ENCODE measurements around the gene CPN2. TPM values are rescaled to one million over a fixed set of nuclear protein-coding genes. Genes with fewer than 3 reads are reported as not detected.

The CPN2 gene
- total and polyA plus RNA-seq, 10 of the 15 experiments (the other 5 are each of a cell fraction or from before 2014, with no cell fraction given) = not detected

GRCh38 chr3:194377708-194378107 is 26.6 kb upstream of the CPN2 start (continued):
- TF ChIP-seq FOS (IDR thresholded peaks at IDR 0.05; ENCODE audit: borderline replicate concordance, extremely low read depth, insufficient read length) = no peak
- TF ChIP-seq ZSCAN29 (IDR thresholded peaks at IDR 0.05) = no peak

- no peak for TF ChIP-seq RBBP5 (conservative IDR thresholded peaks at IDR 0.05)
- no peak for TF ChIP-seq NKRF (conservative IDR thresholded peaks at IDR 0.05)
- BruUV-seq (replicated peaks) = no TSS peak
- Histone ChIP-seq H3K4me1 (ENCODE audit: control insufficient read depth, insufficient read depth, low read length) (no peaks in the 10 kb centered on the region), H3K4me3 (no peak overlapping the region), H3K9me3 (replicated peaks; ENCODE audit: control insufficient read depth, insufficient read depth, low read length) (no peaks in the 10 kb centered on the region), H3K9ac (ENCODE audit: control insufficient read depth, insufficient read depth, low read length) (no peak overlapping the region), H3K27ac (ENCODE audit: control insufficient read depth, insufficient read depth) (no peak overlapping the region), H4K20me1 (ENCODE audit: control insufficient read depth, insufficient read depth) (no peaks in the 10 kb centered on the region), H3K27me3 (replicated peaks in 1 of 2; ENCODE audit: control insufficient read depth in 2 of 2, insufficient read depth in 2 of 2, low read length in 1 of 2) (no peaks in the 10 kb centered on the region; a peak in 2 of 4 replicates), H3K79me2 (ENCODE audit: control insufficient read depth, insufficient read depth, low read length) (no peaks in the 10 kb centered on the region), H3K4me2 (ENCODE audit: control insufficient read depth, insufficient read depth) (no peak overlapping the region), H2AFZ (ENCODE audit: control insufficient read depth, low read depth, low read length) (no peak overlapping the region), H3K36me3 (ENCODE audit: control insufficient read depth in 2 of 2, insufficient read depth in 2 of 2, low read length in 1 of 2) (no peaks in the 10 kb centered on the region)
- ChIA-PET SMC1A (ENCODE audit: uncharacterized antibody, unreplicated experiment) (no interaction called here), RAD21 (ENCODE audit: unreplicated experiment) (no interaction called here), POLR2A (no interaction called here), CTCF (no interaction called here)
- FAIRE-seq = no peak
- DNase-seq (ENCODE audit: low read depth, low spot score) = no peak
- no peak for ATAC-seq
- WGBS (ENCODE audit: insufficient coverage, insufficient replicate concordance, low lambda C conversion rate, missing lambda C conversion rate) = 70% methylated on average over 10 of the region's 10 CpGs
- in situ Hi-C loops (cut with MboI) = no loop called here
- intact Hi-C loops (cut with micrococcal nuclease; ENCODE audit: unreplicated experiment) = no loop called here
Measured at GRCh38 chr3:194376241-194376560, 25.1 kb upstream of the CPN2 start.
